Measurements from ENCODE around the gene ISX. TPM values are rescaled to one million over a fixed set of nuclear protein-coding genes. Genes with fewer than 3 reads are reported as not detected.

ISX gene
- total and polyA plus RNA-seq, 8 donors: 0.55 to 53.0 TPM; not detected in 6

DNA sequence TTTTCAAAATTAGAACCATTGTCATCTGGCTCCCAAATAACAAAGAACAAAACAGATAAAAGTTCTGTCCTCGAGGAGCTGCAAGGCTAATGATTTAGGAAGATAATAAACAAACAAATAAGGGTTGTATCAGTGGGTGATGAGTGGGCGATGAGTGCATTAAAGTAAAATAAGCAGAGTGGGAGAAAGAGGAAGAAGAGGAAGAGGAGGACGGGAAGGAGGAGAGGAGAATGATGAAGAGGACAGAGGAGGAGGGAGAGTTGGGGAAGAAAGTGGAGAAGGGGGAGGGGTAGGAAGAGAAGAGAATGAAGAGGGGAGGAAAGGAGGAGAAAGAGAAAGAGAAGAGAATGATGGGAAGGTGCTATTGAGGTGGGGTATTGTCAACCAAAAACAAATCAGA lies 33.4 kb upstream of the ISX start:
- peaks cover 0 to 17% (median 13%) of the 10 kb centered on the region in 3 donors for H3K27me3 ChIP-seq
- H3K36me3 ChIP-seq: no peaks in the 10 kb centered on the region
- no peak overlapping the region for H3K4me3 ChIP-seq
- no peak for DNase-seq
- no peaks in the 10 kb centered on the region for H3K4me1 ChIP-seq
- WGBS, 5 donors: 43 to 51% (median 45%) methylated on average over 3 of the region's 3 CpGs
- TF ChIP-seq EP300 (IDR thresholded peaks at IDR 0.05) (no peak), POLR2A (IDR thresholded peaks at IDR 0.05) (no peak), POLR2AphosphoS5 (IDR thresholded peaks at IDR 0.05) (no peak)
- TF ChIP-seq, protein P1, sequence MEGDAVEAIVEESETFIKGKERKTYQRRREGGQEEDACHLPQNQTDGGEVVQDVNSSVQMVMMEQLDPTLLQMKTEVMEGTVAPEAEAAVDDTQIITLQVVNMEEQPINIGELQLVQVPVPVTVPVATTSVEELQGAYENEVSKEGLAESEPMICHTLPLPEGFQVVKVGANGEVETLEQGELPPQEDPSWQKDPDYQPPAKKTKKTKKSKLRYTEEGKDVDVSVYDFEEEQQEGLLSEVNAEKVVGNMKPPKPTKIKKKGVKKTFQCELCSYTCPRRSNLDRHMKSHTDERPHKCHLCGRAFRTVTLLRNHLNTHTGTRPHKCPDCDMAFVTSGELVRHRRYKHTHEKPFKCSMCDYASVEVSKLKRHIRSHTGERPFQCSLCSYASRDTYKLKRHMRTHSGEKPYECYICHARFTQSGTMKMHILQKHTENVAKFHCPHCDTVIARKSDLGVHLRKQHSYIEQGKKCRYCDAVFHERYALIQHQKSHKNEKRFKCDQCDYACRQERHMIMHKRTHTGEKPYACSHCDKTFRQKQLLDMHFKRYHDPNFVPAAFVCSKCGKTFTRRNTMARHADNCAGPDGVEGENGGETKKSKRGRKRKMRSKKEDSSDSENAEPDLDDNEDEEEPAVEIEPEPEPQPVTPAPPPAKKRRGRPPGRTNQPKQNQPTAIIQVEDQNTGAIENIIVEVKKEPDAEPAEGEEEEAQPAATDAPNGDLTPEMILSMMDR (IDR thresholded peaks at IDR 0.05): no peak
- H3K27ac ChIP-seq: no peak overlapping the region
- H3K9me3 ChIP-seq: no peaks in the 10 kb centered on the region
- intact Hi-C loops (cut with DNase I; ENCODE audit: low total_unique reads): no loop called here

GRCh38 chr22:35033635-35034296 lies 32.2 kb upstream of the ISX start:
- H3K4me1 ChIP-seq: no peaks in the 10 kb centered on the region
- H3K27ac ChIP-seq: no peak overlapping the region
- intact Hi-C loops (cut with DNase I; ENCODE audit: low total_unique reads): no loop called here
- WGBS, 5 donors: 63 to 70% (median 65%) methylated on average over 4 to 6 of the region's 6 CpGs
- TF ChIP-seq POLR2AphosphoS5 (IDR thresholded peaks at IDR 0.05) (no peak), EP300 (IDR thresholded peaks at IDR 0.05) (no peak), POLR2A (IDR thresholded peaks at IDR 0.05) (no peak)
- TF ChIP-seq, protein P1 (IDR thresholded peaks at IDR 0.05): no peak
- no peaks in the 10 kb centered on the region for H3K36me3 ChIP-seq
- H3K4me3 ChIP-seq: no peak overlapping the region
- no peak for DNase-seq
- peaks cover 0 to 17% (median 13%) of the 10 kb centered on the region in 3 donors for H3K27me3 ChIP-seq
- no peaks in the 10 kb centered on the region for H3K9me3 ChIP-seq

- Histone ChIP-seq H3K4me1 (no peaks in the 10 kb centered on the region), H3K36me3 (no peaks in the 10 kb centered on the region), H3K27me3 (peaks cover 0 to 12% (median 11%) of the 10 kb centered on the region in 3 donors), H3K4me3 (no peak overlapping the region), H3K27ac (no peak overlapping the region), H3K9me3 (no peaks in the 10 kb centered on the region)
- TF ChIP-seq, protein P1 (IDR thresholded peaks at IDR 0.05): no peak
- TF ChIP-seq POLR2A (IDR thresholded peaks at IDR 0.05): no peak
- TF ChIP-seq POLR2AphosphoS5 (IDR thresholded peaks at IDR 0.05): no peak
- TF ChIP-seq EP300 (IDR thresholded peaks at IDR 0.05): no peak
- intact Hi-C loops (cut with DNase I; ENCODE audit: low total_unique reads): no loop called here
- 43 to 74% (median 45%) methylated on average over 3 of the region's 3 CpGs for WGBS, 5 donors
- DNase-seq: no peak
These were observed 31.0 kb upstream of the ISX start for GRCh38 chr22:35034963-35035362.

- Histone ChIP-seq H3K9me3 (no peaks in the 10 kb centered on the region), H3K27me3 (no peaks in the 10 kb centered on the region), H3K4me1 (no peaks in the 10 kb centered on the region), H3K27ac (no peak overlapping the region), H3K36me3 (no peaks in the 10 kb centered on the region), H3K4me3 (no peak overlapping the region)
- 56 to 68% (median 61%) methylated on average over 4 of the region's 4 CpGs for WGBS, 5 donors
- intact Hi-C loops (cut with DNase I; ENCODE audit: low total_unique reads): no loop called here
- no peak for DNase-seq
- TF ChIP-seq, protein P1 (IDR thresholded peaks at IDR 0.05): no peak
- TF ChIP-seq POLR2AphosphoS5 (IDR thresholded peaks at IDR 0.05) (no peak), EP300 (IDR thresholded peaks at IDR 0.05) (no peak), POLR2A (IDR thresholded peaks at IDR 0.05) (no peak)
These were observed 28.9 kb upstream of the ISX start for GRCh38 chr22:35037089-35037488.

Data from stomach (tissue), 9 donors.